ENCODE data around the gene DBX2.

DNA sequence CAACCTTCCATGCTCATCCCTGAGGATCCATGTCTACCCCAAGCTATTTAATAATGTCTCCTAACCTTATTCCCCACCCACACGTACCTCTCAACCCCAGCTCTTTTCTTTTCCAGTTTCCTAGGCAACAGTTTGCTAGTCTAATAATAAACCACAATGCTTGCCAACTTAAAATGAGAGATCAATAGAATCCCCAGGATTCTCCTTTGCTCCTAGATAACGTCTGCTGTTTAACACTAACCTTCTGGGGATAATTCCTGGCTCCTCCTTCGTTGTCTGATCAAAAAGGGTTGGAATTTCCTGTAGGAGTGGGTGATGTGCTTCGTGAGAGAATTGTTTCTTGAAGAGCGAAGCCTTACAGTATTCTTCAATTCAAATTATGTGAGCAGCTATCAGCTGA, 42.2 kb upstream of the DBX2 start:
- TF ChIP-seq CTCF (IDR thresholded peaks at IDR 0.05; ENCODE audit: low read length) (no peak), EZH2phosphoT487 (IDR thresholded peaks at IDR 0.05; ENCODE audit: low read length) (no peak), EZH2 (optimal IDR thresholded peaks at IDR 0.05; ENCODE audit: low read depth, low read length) (no peak)

Data from MM.1S (cell line).